HG03571 (cell line): ENCODE results near the gene PPP1R9A.

Experiments
- ATAC-seq: cut with Tn5 transposase; IDR thresholded peaks from one replicate; pipeline ENCODE4 v1.9.1; 2021; ENCODE audit not compliant: unreplicated experiment

PPP1R9A gene

GRCh38 chr7:94907026-94907810 is at the start of gene PPP1R9A:
Gene PPP1R9A, plus strand, starts transcription at chr7:94907594. Its CDS starts 2,520 bp downstream, at chr7:94910114.
- no peak for ATAC-seq

GRCh38 chr7:94871132-94871531 is 36.3 kb upstream of the PPP1R9A start:
- ATAC-seq, result no peak

GRCh38 chr7:94873239-94873638 is 34.2 kb upstream of the PPP1R9A start:
- no peak for ATAC-seq

GRCh38 chr7:94874036-94874785 is 33.2 kb upstream of the PPP1R9A start:
- no peak for ATAC-seq

GRCh38 chr7:94875201-94875600 is 32.2 kb upstream of the PPP1R9A start:
- ATAC-seq, result no peak

GRCh38 chr7:94877731-94878670 is 29.4 kb upstream of the PPP1R9A start:
- ATAC-seq, result no peak

GRCh38 chr7:94882891-94883290 is 24.5 kb upstream of the PPP1R9A start:
- no peak for ATAC-seq

GRCh38 chr7:94883616-94884015 is 23.8 kb upstream of the PPP1R9A start:
- no peak for ATAC-seq

- no peak for ATAC-seq
Observed at GRCh38 chr7:94888551-94888950, 18.8 kb upstream of the PPP1R9A start.

- ATAC-seq, result no peak
Observed at GRCh38 chr7:94888995-94889523, 18.3 kb upstream of the PPP1R9A start.

- no peak for ATAC-seq
Observed at GRCh38 chr7:94890216-94890615, 17.2 kb upstream of the PPP1R9A start.

GRCh38 chr7:94893661-94894060 is 13.7 kb upstream of the PPP1R9A start:
- ATAC-seq, result no peak

- ATAC-seq, result no peak
Observed at GRCh38 chr7:94897541-94897940, 9.9 kb upstream of the PPP1R9A start.

- no peak for ATAC-seq
Observed at GRCh38 chr7:94898340-94898739, 9.1 kb upstream of the PPP1R9A start.

GRCh38 chr7:94901981-94902380 is 5.4 kb upstream of the PPP1R9A start:
- no peak for ATAC-seq

- no peak for ATAC-seq
Observed at GRCh38 chr7:94903971-94904370, 3.4 kb upstream of the PPP1R9A start.

GRCh38 chr7:94904982-94905381 is 2.4 kb upstream of the PPP1R9A start:
- no peak for ATAC-seq

GRCh38 chr7:94906065-94906851 is 1.1 kb upstream of the PPP1R9A start:
- ATAC-seq, result no peak

GRCh38 chr7:94907811-94908322 is 473 bp downstream of the PPP1R9A start:
- no peak for ATAC-seq
